ENCODE measurements around the gene PDPK1. TPM values are rescaled to one million over a fixed set of nuclear protein-coding genes. Genes with fewer than 3 reads are reported as not detected.

Gene PDPK1
- polyA plus RNA-seq, 1 experiment: 32.4 TPM

GRCh38 chr16:2519711-2520080 lies 18.1 kb upstream of the PDPK1 start:
- no peak for DNase-seq (ENCODE audit: low read depth, low spot score)
- H3K27me3 ChIP-seq (ENCODE audit: control insufficient read depth, insufficient read depth, low read length): no peaks in the 10 kb centered on the region
- CTCF ChIA-PET: no interaction called here
- peak overlapping the region; percentile 52 for H3K27ac ChIP-seq (ENCODE audit: low read depth, low read length)
- POLR2A ChIA-PET: interaction anchor here (0.9 to 1.6 kb wide), 7 partner anchors 8 to 269 kb away, joined by 3 to 22 read pairs (median 4); partner anchors contain the start of gene CEMP1
- peak overlapping the region; percentile 31 for H3K4me3 ChIP-seq (ENCODE audit: low read depth, low read length)
- TF ChIP-seq, protein P1, sequence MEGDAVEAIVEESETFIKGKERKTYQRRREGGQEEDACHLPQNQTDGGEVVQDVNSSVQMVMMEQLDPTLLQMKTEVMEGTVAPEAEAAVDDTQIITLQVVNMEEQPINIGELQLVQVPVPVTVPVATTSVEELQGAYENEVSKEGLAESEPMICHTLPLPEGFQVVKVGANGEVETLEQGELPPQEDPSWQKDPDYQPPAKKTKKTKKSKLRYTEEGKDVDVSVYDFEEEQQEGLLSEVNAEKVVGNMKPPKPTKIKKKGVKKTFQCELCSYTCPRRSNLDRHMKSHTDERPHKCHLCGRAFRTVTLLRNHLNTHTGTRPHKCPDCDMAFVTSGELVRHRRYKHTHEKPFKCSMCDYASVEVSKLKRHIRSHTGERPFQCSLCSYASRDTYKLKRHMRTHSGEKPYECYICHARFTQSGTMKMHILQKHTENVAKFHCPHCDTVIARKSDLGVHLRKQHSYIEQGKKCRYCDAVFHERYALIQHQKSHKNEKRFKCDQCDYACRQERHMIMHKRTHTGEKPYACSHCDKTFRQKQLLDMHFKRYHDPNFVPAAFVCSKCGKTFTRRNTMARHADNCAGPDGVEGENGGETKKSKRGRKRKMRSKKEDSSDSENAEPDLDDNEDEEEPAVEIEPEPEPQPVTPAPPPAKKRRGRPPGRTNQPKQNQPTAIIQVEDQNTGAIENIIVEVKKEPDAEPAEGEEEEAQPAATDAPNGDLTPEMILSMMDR (IDR thresholded peaks at IDR 0.05; ENCODE audit: low read depth, low read length): no peak
- no peaks in the 10 kb centered on the region for H3K9me3 ChIP-seq (ENCODE audit: control insufficient read depth, insufficient read depth, low read length)

GRCh38 chr16:2520097-2520783 lies 17.6 kb upstream of the PDPK1 start, which contains the start of gene AMDHD2:
TSS of gene AMDHD2 (plus strand) at chr16:2520371. CDS start at chr16:2520459, 88 bp downstream.
- peak; percentile 71 for DNase-seq (ENCODE audit: low read depth, low spot score)
- POLR2A ChIA-PET: interaction anchor here (0.9 to 1.6 kb wide), 7 partner anchors 8 to 270 kb away, joined by 3 to 22 read pairs (median 4); partner anchors contain the start of gene CEMP1
- CTCF ChIA-PET: no interaction called here
- H3K27ac ChIP-seq (ENCODE audit: low read depth, low read length): peak within 1 kb of the TSS; percentile 52
- H3K4me3 ChIP-seq (ENCODE audit: low read depth, low read length): peak within 1 kb of the TSS; percentile 73
- TF ChIP-seq, protein P1 (IDR thresholded peaks at IDR 0.05; ENCODE audit: low read depth, low read length): no peak
- H3K27me3 ChIP-seq (ENCODE audit: control insufficient read depth, insufficient read depth, low read length): no peaks in the 10 kb centered on the region
- no peaks in the 10 kb centered on the region for H3K9me3 ChIP-seq (ENCODE audit: control insufficient read depth, insufficient read depth, low read length)

GRCh38 chr16:2520784-2521531 lies 16.9 kb upstream of the PDPK1 start:
- CTCF ChIA-PET: no interaction called here
- H3K4me3 ChIP-seq (ENCODE audit: low read depth, low read length): peak overlapping the region; percentile 73
- peak overlapping the region; percentile 31 for H3K27ac ChIP-seq (ENCODE audit: low read depth, low read length)
- no peak for DNase-seq (ENCODE audit: low read depth, low spot score)
- no peaks in the 10 kb centered on the region for H3K9me3 ChIP-seq (ENCODE audit: control insufficient read depth, insufficient read depth, low read length)
- POLR2A ChIA-PET: interaction anchor here (0.6 to 1.6 kb wide), 4 partner anchors 8 to 183 kb away, joined by 4 to 22 read pairs (median 5); partner anchors contain the start of gene CEMP1
- H3K27me3 ChIP-seq (ENCODE audit: control insufficient read depth, insufficient read depth, low read length): no peaks in the 10 kb centered on the region
- TF ChIP-seq, protein P1 (IDR thresholded peaks at IDR 0.05; ENCODE audit: low read depth, low read length): no peak

- CTCF ChIA-PET: no interaction called here
- Histone ChIP-seq H3K27me3 (ENCODE audit: control insufficient read depth, insufficient read depth, low read length) (no peaks in the 10 kb centered on the region), H3K9me3 (ENCODE audit: control insufficient read depth, insufficient read depth, low read length) (no peaks in the 10 kb centered on the region), H3K4me3 (ENCODE audit: low read depth, low read length) (no peak overlapping the region), H3K27ac (ENCODE audit: low read depth, low read length) (no peak overlapping the region)
- DNase-seq (ENCODE audit: low read depth, low spot score): no peak
- POLR2A ChIA-PET: no interaction called here
- TF ChIP-seq, protein P1 (IDR thresholded peaks at IDR 0.05; ENCODE audit: low read depth, low read length): no peak
Observed at GRCh38 chr16:2523801-2524231, 14.0 kb upstream of the PDPK1 start.

All from AG04450 (cell line).